CD4-positive, alpha-beta T cell treated with Interleukin-6 for 4 hours (primary cell): ENCODE results near the gene DIPK1A.

ENCODE experiments used
- DNase-seq: peaks from one replicate; pipeline ENCODE4 v3.0.0-alpha.2; 2020; ENCODE audit warnings: mixed read lengths

Gene DIPK1A

GRCh38 chr1:92833840-92834239 is 127.4 kb downstream of the DIPK1A start:
- DNase-seq, result no peak

- DNase-seq, result no peak
Measured at GRCh38 chr1:92832537-92833114, 128.6 kb downstream of the DIPK1A start.

GRCh38 chr1:92831762-92832536 is 129.3 kb downstream of the DIPK1A start, which contains the start of gene RPL5:
Gene RPL5, plus strand, starts transcription at chr1:92832040. Its CDS starts 75 bp downstream, at chr1:92832115.
- peak; percentile 97 for DNase-seq

- DNase-seq, result no peak
Measured at GRCh38 chr1:92831368-92831761, 129.9 kb downstream of the DIPK1A start.

- no peak for DNase-seq
Measured at GRCh38 chr1:92826792-92827191, 134.5 kb downstream of the DIPK1A start.

- no peak for DNase-seq
Measured at GRCh38 chr1:92822879-92823278, 138.4 kb downstream of the DIPK1A start.

- no peak for DNase-seq
Measured at GRCh38 chr1:92820551-92820950, 140.7 kb downstream of the DIPK1A start.

GRCh38 chr1:92820024-92820423 is 141.2 kb downstream of the DIPK1A start:
- DNase-seq, result no peak

GRCh38 chr1:92817986-92818764 is 143.1 kb downstream of the DIPK1A start:
- peak; percentile 18 for DNase-seq

GRCh38 chr1:92817137-92817697 is 144.0 kb downstream of the DIPK1A start:
- no peak for DNase-seq

- DNase-seq, result no peak
Measured at GRCh38 chr1:92816732-92817131, 144.5 kb downstream of the DIPK1A start.

GRCh38 chr1:92808381-92808780 is 152.9 kb downstream of the DIPK1A start:
- DNase-seq, result no peak

GRCh38 chr1:92805216-92805615 is 156.0 kb downstream of the DIPK1A start:
- no peak for DNase-seq

GRCh38 chr1:92804721-92805201 is 156.5 kb downstream of the DIPK1A start:
- DNase-seq, result no peak

GRCh38 chr1:92803140-92803887 is 157.9 kb downstream of the DIPK1A start:
- DNase-seq, result no peak

GRCh38 chr1:92797961-92798360 is 163.3 kb downstream of the DIPK1A start:
- no peak for DNase-seq

GRCh38 chr1:92797297-92797696 is 164.0 kb downstream of the DIPK1A start:
- no peak for DNase-seq

GRCh38 chr1:92795166-92795565 is 166.1 kb downstream of the DIPK1A start:
- DNase-seq, result no peak

GRCh38 chr1:92792340-92792782 is 168.9 kb downstream of the DIPK1A start:
- DNase-seq, result no peak
